ENCODE measurements around the gene SLN. TPM values are rescaled to one million over a fixed set of nuclear protein-coding genes. Genes with fewer than 3 reads are reported as not detected.

Gene SLN
- total RNA-seq, 2 donors from 2014 or later = not detected

- peaks cover 52% of the 10 kb centered on the region for H3K27me3 Mint-ChIP-seq (ENCODE audit: insufficient read depth)
- Histone ChIP-seq H3K9ac (ENCODE audit: extremely low read depth, low read length, poor library complexity, severe bottlenecking) (no peak overlapping the region), H3K27me3 (ENCODE audit: control insufficient read depth, insufficient read depth, low read length, poor library complexity, severe bottlenecking) (peaks cover 37% of the 10 kb centered on the region), H3K27ac (ENCODE audit: low read depth, low read length) (no peak overlapping the region), H3K36me3 (ENCODE audit: control insufficient read depth, insufficient read depth, low read length) (no peaks in the 10 kb centered on the region), H3K4me3 (ENCODE audit: low read length) (peak overlapping the region; percentile 62), H3K4me1 (ENCODE audit: control insufficient read depth, insufficient read depth, low read length) (peaks cover 24% of the 10 kb centered on the region), H3K9me3 (ENCODE audit: control insufficient read depth, low read length) (no peaks in the 10 kb centered on the region)
- DNase-seq = no peak
- peaks cover 52% of the 10 kb centered on the region for H3K4me1 Mint-ChIP-seq
- no peaks in the 10 kb centered on the region for H3K36me3 Mint-ChIP-seq (ENCODE audit: low read depth)
- H3K4me3 Mint-ChIP-seq = no peak overlapping the region
- no peak overlapping the region for H3K27ac Mint-ChIP-seq
- 33 to 40% methylated on average over 1 of the region's 1 CpG for WGBS, 2 experiments (ENCODE audit: insufficient coverage in 1 of 2, insufficient read length in 1 of 2)
- no peaks in the 10 kb centered on the region for H3K9me3 Mint-ChIP-seq
- TF ChIP-seq, protein P1, sequence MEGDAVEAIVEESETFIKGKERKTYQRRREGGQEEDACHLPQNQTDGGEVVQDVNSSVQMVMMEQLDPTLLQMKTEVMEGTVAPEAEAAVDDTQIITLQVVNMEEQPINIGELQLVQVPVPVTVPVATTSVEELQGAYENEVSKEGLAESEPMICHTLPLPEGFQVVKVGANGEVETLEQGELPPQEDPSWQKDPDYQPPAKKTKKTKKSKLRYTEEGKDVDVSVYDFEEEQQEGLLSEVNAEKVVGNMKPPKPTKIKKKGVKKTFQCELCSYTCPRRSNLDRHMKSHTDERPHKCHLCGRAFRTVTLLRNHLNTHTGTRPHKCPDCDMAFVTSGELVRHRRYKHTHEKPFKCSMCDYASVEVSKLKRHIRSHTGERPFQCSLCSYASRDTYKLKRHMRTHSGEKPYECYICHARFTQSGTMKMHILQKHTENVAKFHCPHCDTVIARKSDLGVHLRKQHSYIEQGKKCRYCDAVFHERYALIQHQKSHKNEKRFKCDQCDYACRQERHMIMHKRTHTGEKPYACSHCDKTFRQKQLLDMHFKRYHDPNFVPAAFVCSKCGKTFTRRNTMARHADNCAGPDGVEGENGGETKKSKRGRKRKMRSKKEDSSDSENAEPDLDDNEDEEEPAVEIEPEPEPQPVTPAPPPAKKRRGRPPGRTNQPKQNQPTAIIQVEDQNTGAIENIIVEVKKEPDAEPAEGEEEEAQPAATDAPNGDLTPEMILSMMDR (conservative IDR thresholded peaks at IDR 0.05) = no peak
Measured at GRCh38 chr11:107710301-107710700, 1.6 kb downstream of the SLN start.

- DNase-seq = no peak
- Histone ChIP-seq H3K9me3 (ENCODE audit: control insufficient read depth, low read length) (no peaks in the 10 kb centered on the region), H3K27me3 (ENCODE audit: control insufficient read depth, insufficient read depth, low read length, poor library complexity, severe bottlenecking) (peaks cover 52% of the 10 kb centered on the region), H3K4me3 (ENCODE audit: low read length) (no peak overlapping the region), H3K36me3 (ENCODE audit: control insufficient read depth, insufficient read depth, low read length) (no peaks in the 10 kb centered on the region), H3K4me1 (ENCODE audit: control insufficient read depth, insufficient read depth, low read length) (peaks cover 24% of the 10 kb centered on the region), H3K9ac (ENCODE audit: extremely low read depth, low read length, poor library complexity, severe bottlenecking) (no peak overlapping the region), H3K27ac (ENCODE audit: low read depth, low read length) (no peak overlapping the region)
- Mint-ChIP-seq H3K36me3 (ENCODE audit: low read depth) (no peaks in the 10 kb centered on the region), H3K4me3 (no peak overlapping the region), H3K27ac (no peak overlapping the region), H3K4me1 (peaks cover 52% of the 10 kb centered on the region), H3K9me3 (no peaks in the 10 kb centered on the region), H3K27me3 (ENCODE audit: insufficient read depth) (peaks cover 62% of the 10 kb centered on the region)
- WGBS, 2 experiments (ENCODE audit: insufficient coverage in 1 of 2, insufficient read length in 1 of 2) = 91 to 92% methylated on average over 3 of the region's 3 CpGs
- TF ChIP-seq, protein P1 (conservative IDR thresholded peaks at IDR 0.05) = no peak
Measured at GRCh38 chr11:107708792-107709191, 3.1 kb downstream of the SLN start.

DNA sequence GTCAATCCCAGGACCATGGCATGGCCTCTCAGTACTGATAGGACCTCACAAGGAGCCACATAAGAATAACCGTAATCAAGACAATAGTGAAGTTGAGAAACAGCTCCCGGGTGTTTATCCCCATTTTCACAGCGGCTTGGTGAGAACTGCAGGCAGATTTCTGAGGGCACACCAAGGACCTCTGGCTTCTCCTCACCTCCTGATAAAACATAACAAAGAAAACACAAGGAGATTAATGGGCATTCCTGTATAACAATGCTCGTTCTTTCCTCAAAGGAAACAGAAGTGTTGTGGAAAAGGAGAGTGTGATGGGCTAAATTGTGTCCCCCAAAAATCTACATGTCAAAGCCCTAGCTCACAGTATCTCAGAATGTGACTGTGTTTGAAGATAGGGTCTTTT, 4.0 kb downstream of the SLN start:
- Histone ChIP-seq H3K27ac (ENCODE audit: low read depth, low read length) (no peak overlapping the region), H3K27me3 (ENCODE audit: control insufficient read depth, insufficient read depth, low read length, poor library complexity, severe bottlenecking) (peaks cover 62% of the 10 kb centered on the region), H3K9me3 (ENCODE audit: control insufficient read depth, low read length) (no peaks in the 10 kb centered on the region), H3K9ac (ENCODE audit: extremely low read depth, low read length, poor library complexity, severe bottlenecking) (no peak overlapping the region), H3K36me3 (ENCODE audit: control insufficient read depth, insufficient read depth, low read length) (no peaks in the 10 kb centered on the region), H3K4me3 (ENCODE audit: low read length) (no peak overlapping the region), H3K4me1 (ENCODE audit: control insufficient read depth, insufficient read depth, low read length) (peaks cover 21% of the 10 kb centered on the region)
- no peaks in the 10 kb centered on the region for H3K9me3 Mint-ChIP-seq
- H3K27ac Mint-ChIP-seq = no peak overlapping the region
- TF ChIP-seq, protein P1 (conservative IDR thresholded peaks at IDR 0.05) = no peak
- DNase-seq = peak; percentile 83
- H3K4me1 Mint-ChIP-seq = peaks cover 48% of the 10 kb centered on the region
- H3K36me3 Mint-ChIP-seq (ENCODE audit: low read depth) = no peaks in the 10 kb centered on the region
- H3K4me3 Mint-ChIP-seq = no peak overlapping the region
- peaks cover 68% of the 10 kb centered on the region for H3K27me3 Mint-ChIP-seq (ENCODE audit: insufficient read depth)
- whole genome bisulfite sequencing, 2 experiments (ENCODE audit: insufficient coverage in 1 of 2, insufficient read length in 1 of 2) = 26 to 32% methylated on average over 3 to 4 of the region's 4 CpGs
